Glutamatergic neuron (in vitro differentiated cells): ENCODE data around the gene SMC5. TPM values are rescaled to one million over a fixed set of nuclear protein-coding genes. Genes with fewer than 3 reads are reported as not detected.
"Not testable (repeated sequence)": the region's sequence is repeated elsewhere in the genome, so short reads cannot be mapped to it uniquely, and the experiment has no call there.

ENCODE experiments used
- DNase-seq: peaks from one replicate; pipeline ENCODE4 v3.0.0; 2022
- H3K27ac Mint-ChIP-seq: one replicate; pipeline ENCODE4 v1.8.0; 2020; ENCODE audit warnings: mild to moderate bottlenecking, mixed read lengths, inconsistent platforms; ENCODE audit not compliant: unreplicated experiment
- H3K27me3 Mint-ChIP-seq: one replicate; pipeline ENCODE4 v1.8.0; 2020; ENCODE audit warnings: mild to moderate bottlenecking, moderate library complexity, mixed read lengths, inconsistent platforms; ENCODE audit not compliant: unreplicated experiment
- H3K36me3 Mint-ChIP-seq: one replicate; pipeline ENCODE4 v1.8.0; 2020; ENCODE audit warnings: mild to moderate bottlenecking, mixed read lengths, inconsistent platforms; ENCODE audit not compliant: unreplicated experiment
- H3K4me1 Mint-ChIP-seq: one replicate; pipeline ENCODE4 v1.8.0; 2020; ENCODE audit warnings: mild to moderate bottlenecking, low read depth, mixed read lengths, inconsistent platforms; ENCODE audit not compliant: unreplicated experiment
- H3K4me3 Mint-ChIP-seq: one replicate; pipeline ENCODE4 v1.8.0; 2020; ENCODE audit warnings: mild to moderate bottlenecking, mixed read lengths, inconsistent platforms; ENCODE audit not compliant: unreplicated experiment
- H3K9me3 Mint-ChIP-seq: one replicate; pipeline ENCODE4 v1.8.0; 2020; ENCODE audit warnings: mild to moderate bottlenecking, moderate library complexity, mixed read lengths, inconsistent platforms; ENCODE audit not compliant: unreplicated experiment
- total RNA-seq: library from RNA; stranded (reverse); fragmentation: NEBNext Ultra II Directional; extraction: Animal tissue kit (Norgen Biotek cat#: 25700); gene quantifications from one replicate; pipeline ENCODE4 v1.2.1, GENCODE V29; 2021; ENCODE audit not compliant: unreplicated experiment
- TF ChIP-seq, protein P1 (sequence below): fragments of 200-600 bp; sonication (generic); IDR thresholded peaks from one replicate; pipeline ENCODE4 v1.5.0; 2021; ENCODE audit not compliant: partially characterized antibody, unreplicated experiment

SMC5 gene
- total RNA-seq, 1 donor from 2014 or later: 16.5 TPM

DNA sequence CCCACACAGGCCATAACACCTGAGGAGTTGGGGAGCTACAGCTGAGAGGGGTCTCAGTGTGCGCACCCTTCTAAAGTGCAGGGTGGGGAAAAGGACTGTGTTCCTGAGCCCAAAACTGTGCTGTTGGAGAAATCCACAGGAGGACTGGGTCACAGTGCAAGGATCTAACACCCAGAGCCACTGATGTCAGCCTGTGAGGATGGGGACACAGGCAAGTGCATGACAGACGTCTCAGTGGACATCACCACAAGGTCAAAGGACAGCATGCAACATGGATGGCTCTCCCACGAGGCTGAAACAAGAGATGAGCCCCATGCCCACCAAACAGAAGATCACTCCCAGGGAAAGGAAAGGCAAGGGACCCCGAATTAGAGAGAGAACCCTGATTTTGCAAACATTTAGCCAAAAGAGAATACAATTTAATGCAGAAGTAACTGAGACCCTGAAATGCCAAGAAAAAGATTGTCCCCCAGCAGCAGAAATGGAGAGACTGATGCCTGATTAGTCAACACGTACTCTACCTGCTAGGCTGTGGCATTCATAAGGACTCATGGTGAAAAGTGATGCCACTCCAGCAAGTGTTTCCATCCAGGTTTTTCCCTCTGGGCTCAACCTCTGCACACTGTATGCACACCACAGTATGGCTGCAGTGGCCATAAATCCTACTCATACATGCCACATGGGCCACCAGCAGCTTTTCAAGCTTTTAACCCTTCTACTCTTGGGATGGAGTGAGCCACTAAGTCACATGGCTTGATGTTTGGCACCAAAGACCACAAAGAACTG, 141.5 kb downstream of the SMC5 start:
- Mint-ChIP-seq H3K27ac (no peak overlapping the region), H3K27me3 (no peaks in the 10 kb centered on the region)

DNA sequence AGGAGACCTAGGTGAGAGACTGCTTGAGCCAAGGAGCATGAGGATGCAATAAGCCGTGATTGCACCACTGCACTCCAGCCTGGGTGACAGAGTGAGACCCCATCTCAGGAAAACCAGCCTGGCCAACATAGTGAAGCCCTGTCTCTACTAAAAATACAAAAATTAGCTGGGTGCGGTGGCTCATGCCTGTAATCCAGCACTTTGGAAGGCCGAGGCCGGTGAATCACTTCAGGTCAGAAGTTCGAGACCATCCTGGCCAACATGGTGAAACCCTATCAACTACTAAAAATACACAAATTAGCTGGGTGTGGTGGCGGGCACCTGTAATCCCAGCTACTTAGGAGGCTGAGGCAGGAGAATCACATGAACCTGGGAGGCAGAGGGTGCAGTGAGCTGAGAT, 142.5 kb downstream of the SMC5 start:
- not testable (repeated sequence) for H3K4me3 Mint-ChIP-seq, H3K4me1 Mint-ChIP-seq, H3K27ac Mint-ChIP-seq, DNase-seq, H3K36me3 Mint-ChIP-seq, H3K9me3 Mint-ChIP-seq, H3K27me3 Mint-ChIP-seq

More for the DNA sequence above, 141.5 kb downstream of the SMC5 start:
- TF ChIP-seq, protein P1, sequence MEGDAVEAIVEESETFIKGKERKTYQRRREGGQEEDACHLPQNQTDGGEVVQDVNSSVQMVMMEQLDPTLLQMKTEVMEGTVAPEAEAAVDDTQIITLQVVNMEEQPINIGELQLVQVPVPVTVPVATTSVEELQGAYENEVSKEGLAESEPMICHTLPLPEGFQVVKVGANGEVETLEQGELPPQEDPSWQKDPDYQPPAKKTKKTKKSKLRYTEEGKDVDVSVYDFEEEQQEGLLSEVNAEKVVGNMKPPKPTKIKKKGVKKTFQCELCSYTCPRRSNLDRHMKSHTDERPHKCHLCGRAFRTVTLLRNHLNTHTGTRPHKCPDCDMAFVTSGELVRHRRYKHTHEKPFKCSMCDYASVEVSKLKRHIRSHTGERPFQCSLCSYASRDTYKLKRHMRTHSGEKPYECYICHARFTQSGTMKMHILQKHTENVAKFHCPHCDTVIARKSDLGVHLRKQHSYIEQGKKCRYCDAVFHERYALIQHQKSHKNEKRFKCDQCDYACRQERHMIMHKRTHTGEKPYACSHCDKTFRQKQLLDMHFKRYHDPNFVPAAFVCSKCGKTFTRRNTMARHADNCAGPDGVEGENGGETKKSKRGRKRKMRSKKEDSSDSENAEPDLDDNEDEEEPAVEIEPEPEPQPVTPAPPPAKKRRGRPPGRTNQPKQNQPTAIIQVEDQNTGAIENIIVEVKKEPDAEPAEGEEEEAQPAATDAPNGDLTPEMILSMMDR: no peak
- no peaks in the 10 kb centered on the region for H3K36me3 Mint-ChIP-seq
- no peak overlapping the region for H3K4me3 Mint-ChIP-seq
- DNase-seq: no peak
- no peaks in the 10 kb centered on the region for H3K4me1 Mint-ChIP-seq
- H3K9me3 Mint-ChIP-seq: no peaks in the 10 kb centered on the region

DNA sequence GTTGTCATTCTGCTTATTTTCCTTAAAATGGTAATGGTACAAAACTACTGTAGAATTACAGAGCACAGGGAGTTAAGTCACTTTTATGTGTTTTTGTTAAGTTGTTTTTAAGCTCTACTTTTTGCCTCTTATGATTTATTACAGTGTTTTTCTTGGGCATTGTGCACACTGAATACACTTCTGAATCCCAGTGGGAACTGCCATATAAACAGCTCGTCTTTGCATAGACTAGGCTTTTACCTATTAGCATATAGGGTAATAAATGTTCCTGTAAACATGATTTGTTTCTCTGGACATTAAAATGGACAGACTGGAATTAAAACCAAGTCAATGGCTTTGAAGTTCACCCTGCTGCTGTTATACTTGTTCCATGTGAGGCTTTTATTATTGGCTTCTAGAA, 143.4 kb downstream of the SMC5 start:
- no peak for DNase-seq
- H3K4me1 Mint-ChIP-seq: no peaks in the 10 kb centered on the region
- H3K27ac Mint-ChIP-seq: no peak overlapping the region
- H3K4me3 Mint-ChIP-seq: no peak overlapping the region
- TF ChIP-seq, protein P1: no peak
- H3K27me3 Mint-ChIP-seq: peaks cover 2% of the 10 kb centered on the region
- no peaks in the 10 kb centered on the region for H3K36me3 Mint-ChIP-seq
- H3K9me3 Mint-ChIP-seq: no peaks in the 10 kb centered on the region

DNA sequence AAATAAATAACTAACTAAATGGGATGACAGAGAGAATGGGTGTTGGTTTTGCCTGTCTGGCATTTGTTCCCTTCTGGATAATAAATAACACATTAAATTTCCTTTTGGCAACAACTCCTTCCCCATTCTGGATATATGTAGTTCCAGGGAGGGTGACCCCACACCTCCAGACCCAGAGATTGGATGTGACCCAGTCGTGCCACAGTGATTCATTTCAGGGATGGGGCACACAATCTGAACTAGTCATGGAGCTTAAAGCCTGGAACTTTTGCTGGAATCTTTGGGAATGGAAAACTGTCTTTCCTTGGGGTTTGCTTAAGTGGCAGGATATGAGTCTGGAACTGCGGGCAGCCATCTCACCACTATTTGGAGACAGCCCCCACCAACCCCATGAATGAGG, 144.4 kb downstream of the SMC5 start:
- Mint-ChIP-seq H3K27me3 (peaks cover 2% of the 10 kb centered on the region), H3K9me3 (no peaks in the 10 kb centered on the region), H3K36me3 (no peaks in the 10 kb centered on the region), H3K27ac (no peak overlapping the region), H3K4me1 (no peaks in the 10 kb centered on the region), H3K4me3 (no peak overlapping the region)
- TF ChIP-seq, protein P1: no peak
- no peak for DNase-seq

DNA sequence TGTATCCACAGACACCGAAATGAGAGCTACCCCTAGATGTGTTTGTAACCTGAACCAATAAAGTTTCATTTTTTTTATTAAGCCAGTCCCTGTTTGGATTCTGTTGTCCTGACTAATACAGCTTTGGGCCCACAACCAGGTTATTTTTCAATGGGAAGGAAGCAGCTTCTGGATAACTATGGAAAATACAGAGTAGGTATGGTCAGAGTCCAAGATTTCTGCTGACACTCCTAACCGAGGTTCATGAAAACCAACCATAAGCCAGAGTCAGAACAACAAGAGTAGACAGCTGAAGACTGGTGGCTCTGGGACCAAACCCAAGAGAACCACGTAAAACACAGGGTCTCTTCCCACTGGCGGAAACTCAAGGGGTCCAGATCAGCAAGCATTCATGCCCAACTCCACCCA, 144.8 kb downstream of the SMC5 start:
- no peaks in the 10 kb centered on the region for H3K4me1 Mint-ChIP-seq
- no peak overlapping the region for H3K27ac Mint-ChIP-seq

More for the DNA sequence above, 144.8 kb downstream of the SMC5 start:
- peaks cover 2% of the 10 kb centered on the region for H3K27me3 Mint-ChIP-seq
- H3K36me3 Mint-ChIP-seq: no peaks in the 10 kb centered on the region
- no peak for DNase-seq
- no peaks in the 10 kb centered on the region for H3K9me3 Mint-ChIP-seq
- H3K4me3 Mint-ChIP-seq: no peak overlapping the region
- TF ChIP-seq, protein P1: no peak
